Loucy (cell line): ENCODE results near the gene PODXL.

Source experiments
- EZH2phosphoT487 ChIP-seq: fragments of 200-600 bp; IDR thresholded peaks from 2 replicates; pipeline ENCODE4 v1.6.1; 2018; ENCODE audit warnings: antibody characterized with exemption, mild to moderate bottlenecking, moderate library complexity, borderline replicate concordance
- TF ChIP-seq, protein P1 (sequence below): fragments of 200-600 bp; sonication (generic); conservative IDR thresholded peaks from 2 replicates; pipeline ENCODE4 v1.5.1; 2014; ENCODE audit warnings: mild to moderate bottlenecking, antibody characterized with exemption, low read length

DNA sequence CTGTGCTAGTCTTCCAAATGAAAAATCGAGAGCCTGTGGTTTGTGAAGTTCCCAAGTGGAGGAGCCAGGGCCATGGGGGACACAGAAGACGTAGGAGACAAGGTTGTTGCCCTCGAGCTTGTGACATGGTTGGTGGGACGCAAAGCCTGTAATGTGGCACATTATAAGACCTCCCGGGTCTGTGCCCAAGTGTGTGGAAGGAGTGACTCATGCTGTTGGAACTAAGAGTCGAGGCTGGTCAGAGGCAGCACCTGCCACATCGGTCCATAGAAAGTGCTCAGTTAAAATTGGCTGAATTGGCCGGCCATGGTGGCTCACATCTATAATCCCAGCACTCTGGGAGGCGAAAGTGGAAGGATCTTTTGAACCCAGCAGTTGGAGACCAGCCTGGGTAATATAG, 27.0 kb upstream of the PODXL start:
- TF ChIP-seq, protein P1, sequence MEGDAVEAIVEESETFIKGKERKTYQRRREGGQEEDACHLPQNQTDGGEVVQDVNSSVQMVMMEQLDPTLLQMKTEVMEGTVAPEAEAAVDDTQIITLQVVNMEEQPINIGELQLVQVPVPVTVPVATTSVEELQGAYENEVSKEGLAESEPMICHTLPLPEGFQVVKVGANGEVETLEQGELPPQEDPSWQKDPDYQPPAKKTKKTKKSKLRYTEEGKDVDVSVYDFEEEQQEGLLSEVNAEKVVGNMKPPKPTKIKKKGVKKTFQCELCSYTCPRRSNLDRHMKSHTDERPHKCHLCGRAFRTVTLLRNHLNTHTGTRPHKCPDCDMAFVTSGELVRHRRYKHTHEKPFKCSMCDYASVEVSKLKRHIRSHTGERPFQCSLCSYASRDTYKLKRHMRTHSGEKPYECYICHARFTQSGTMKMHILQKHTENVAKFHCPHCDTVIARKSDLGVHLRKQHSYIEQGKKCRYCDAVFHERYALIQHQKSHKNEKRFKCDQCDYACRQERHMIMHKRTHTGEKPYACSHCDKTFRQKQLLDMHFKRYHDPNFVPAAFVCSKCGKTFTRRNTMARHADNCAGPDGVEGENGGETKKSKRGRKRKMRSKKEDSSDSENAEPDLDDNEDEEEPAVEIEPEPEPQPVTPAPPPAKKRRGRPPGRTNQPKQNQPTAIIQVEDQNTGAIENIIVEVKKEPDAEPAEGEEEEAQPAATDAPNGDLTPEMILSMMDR, result no peak
- TF ChIP-seq EZH2phosphoT487, result no peak
